Neural cell (in vitro differentiated cells): ENCODE data around the gene RBM19.

ENCODE experiments used
- EP300 ChIP-seq: fragments of 450-650 bp; conservative IDR thresholded peaks from 2 replicates; pipeline ENCODE4 v1.6.1; 2014; ENCODE audit warnings: antibody characterized with exemption, mild to moderate bottlenecking, moderate library complexity; ENCODE audit not compliant: poor library complexity, severe bottlenecking
- EZH2 ChIP-seq: fragments of 200-600, 300-800 bp; shearing (Covaris generic), sonication (generic); IDR thresholded peaks from 2 replicates; pipeline ENCODE4 v1.6.1; 2014; ENCODE audit warnings: antibody characterized with exemption, low read length, borderline replicate concordance, mild to moderate bottlenecking; ENCODE audit not compliant: insufficient read depth, poor library complexity, severe bottlenecking
- MXI1 ChIP-seq: fragments of 450-650 bp; conservative IDR thresholded peaks from 2 replicates; pipeline ENCODE4 v1.6.1; 2014; ENCODE audit warnings: antibody characterized with exemption, mild to moderate bottlenecking; ENCODE audit not compliant: poor library complexity, severe bottlenecking
- POLR2AphosphoS5 ChIP-seq: IDR thresholded peaks from 2 replicates; pipeline ENCODE4 v1.6.1; 2012
- RAD21 ChIP-seq: fragments of 450-650 bp; conservative IDR thresholded peaks from 2 replicates; pipeline ENCODE4 v1.6.1; 2014; ENCODE audit warnings: antibody characterized with exemption, mild to moderate bottlenecking, moderate library complexity
- SMC3 ChIP-seq: fragments of 450-650 bp; conservative IDR thresholded peaks from 2 replicates; pipeline ENCODE4 v1.6.1; 2014; ENCODE audit warnings: antibody characterized with exemption, mild to moderate bottlenecking, moderate library complexity; ENCODE audit not compliant: poor library complexity
- TF ChIP-seq, protein P1 (sequence below): fragments of 450-650 bp; IDR thresholded peaks from 2 replicates; pipeline ENCODE4 v1.5.1; 2014; ENCODE audit warnings: antibody characterized with exemption, mild to moderate bottlenecking, moderate library complexity; ENCODE audit not compliant: poor library complexity, severe bottlenecking
- TF ChIP-seq, protein P2 (sequence below): IDR thresholded peaks from 2 replicates; pipeline ENCODE4 v1.6.1; 2012; ENCODE audit warnings: borderline replicate concordance

DNA sequence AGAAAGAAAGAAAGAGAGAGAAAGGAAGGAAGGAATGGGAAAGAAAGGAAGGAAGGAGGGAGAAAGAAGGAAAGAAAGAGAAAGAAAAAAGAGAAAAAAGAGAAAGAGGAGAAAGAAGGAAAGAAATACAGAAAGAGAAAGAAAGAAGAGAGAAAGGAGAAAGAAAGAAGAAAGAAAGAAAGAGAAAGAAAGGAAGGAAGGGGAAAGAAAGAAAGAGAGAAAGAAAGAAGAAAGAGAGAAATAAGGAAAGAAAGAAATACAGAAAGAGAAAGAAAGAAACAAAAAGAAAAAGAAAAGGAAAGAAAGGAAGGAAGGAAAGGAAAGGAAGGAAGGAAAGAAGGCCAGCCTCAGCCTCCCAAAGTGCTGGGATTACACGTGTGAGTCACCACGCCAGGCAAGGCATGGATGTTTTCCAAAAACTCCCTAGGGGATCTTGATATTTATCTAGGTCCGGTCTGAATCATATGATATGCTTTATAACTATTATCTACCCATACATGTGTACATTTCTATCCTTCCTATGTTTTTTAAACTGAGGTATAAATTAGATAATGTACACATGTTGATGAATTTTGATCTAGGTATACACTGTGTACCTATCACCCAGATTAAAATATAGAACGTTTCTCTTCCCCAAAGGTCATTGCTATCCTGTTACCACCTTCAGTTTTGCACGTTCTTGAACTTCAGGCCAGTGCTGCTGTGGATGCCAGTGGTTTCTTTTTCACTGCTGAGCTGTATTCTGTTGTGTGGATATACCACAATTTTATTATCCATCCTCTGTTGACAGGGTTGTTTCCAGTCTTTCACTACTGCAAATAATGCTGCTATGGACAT lies 177.9 kb downstream of the RBM19 start:
- TF ChIP-seq EP300: no peak
- TF ChIP-seq, protein P1, sequence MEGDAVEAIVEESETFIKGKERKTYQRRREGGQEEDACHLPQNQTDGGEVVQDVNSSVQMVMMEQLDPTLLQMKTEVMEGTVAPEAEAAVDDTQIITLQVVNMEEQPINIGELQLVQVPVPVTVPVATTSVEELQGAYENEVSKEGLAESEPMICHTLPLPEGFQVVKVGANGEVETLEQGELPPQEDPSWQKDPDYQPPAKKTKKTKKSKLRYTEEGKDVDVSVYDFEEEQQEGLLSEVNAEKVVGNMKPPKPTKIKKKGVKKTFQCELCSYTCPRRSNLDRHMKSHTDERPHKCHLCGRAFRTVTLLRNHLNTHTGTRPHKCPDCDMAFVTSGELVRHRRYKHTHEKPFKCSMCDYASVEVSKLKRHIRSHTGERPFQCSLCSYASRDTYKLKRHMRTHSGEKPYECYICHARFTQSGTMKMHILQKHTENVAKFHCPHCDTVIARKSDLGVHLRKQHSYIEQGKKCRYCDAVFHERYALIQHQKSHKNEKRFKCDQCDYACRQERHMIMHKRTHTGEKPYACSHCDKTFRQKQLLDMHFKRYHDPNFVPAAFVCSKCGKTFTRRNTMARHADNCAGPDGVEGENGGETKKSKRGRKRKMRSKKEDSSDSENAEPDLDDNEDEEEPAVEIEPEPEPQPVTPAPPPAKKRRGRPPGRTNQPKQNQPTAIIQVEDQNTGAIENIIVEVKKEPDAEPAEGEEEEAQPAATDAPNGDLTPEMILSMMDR: no peak
- TF ChIP-seq EZH2: no peak
- TF ChIP-seq, protein P2, sequence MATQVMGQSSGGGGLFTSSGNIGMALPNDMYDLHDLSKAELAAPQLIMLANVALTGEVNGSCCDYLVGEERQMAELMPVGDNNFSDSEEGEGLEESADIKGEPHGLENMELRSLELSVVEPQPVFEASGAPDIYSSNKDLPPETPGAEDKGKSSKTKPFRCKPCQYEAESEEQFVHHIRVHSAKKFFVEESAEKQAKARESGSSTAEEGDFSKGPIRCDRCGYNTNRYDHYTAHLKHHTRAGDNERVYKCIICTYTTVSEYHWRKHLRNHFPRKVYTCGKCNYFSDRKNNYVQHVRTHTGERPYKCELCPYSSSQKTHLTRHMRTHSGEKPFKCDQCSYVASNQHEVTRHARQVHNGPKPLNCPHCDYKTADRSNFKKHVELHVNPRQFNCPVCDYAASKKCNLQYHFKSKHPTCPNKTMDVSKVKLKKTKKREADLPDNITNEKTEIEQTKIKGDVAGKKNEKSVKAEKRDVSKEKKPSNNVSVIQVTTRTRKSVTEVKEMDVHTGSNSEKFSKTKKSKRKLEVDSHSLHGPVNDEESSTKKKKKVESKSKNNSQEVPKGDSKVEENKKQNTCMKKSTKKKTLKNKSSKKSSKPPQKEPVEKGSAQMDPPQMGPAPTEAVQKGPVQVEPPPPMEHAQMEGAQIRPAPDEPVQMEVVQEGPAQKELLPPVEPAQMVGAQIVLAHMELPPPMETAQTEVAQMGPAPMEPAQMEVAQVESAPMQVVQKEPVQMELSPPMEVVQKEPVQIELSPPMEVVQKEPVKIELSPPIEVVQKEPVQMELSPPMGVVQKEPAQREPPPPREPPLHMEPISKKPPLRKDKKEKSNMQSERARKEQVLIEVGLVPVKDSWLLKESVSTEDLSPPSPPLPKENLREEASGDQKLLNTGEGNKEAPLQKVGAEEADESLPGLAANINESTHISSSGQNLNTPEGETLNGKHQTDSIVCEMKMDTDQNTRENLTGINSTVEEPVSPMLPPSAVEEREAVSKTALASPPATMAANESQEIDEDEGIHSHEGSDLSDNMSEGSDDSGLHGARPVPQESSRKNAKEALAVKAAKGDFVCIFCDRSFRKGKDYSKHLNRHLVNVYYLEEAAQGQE: no peak
- no peak for TF ChIP-seq MXI1
- TF ChIP-seq RAD21: no peak
- TF ChIP-seq POLR2AphosphoS5: no peak
- TF ChIP-seq SMC3: no peak
